HepG2 (cell line): Measurements from ENCODE around the gene PCNX1. TPM values are rescaled to one million over a fixed set of nuclear protein-coding genes. Genes with fewer than 3 reads are reported as not detected.

Experiments
- ATAC-seq: fragments of 200-7000 bp; cut with Tn5 transposase; 3 replicates; pipeline ENCODE4 v1.9.1; 2020; ENCODE audit warnings: mild to moderate bottlenecking, moderate library complexity
- BruUV-seq: library from RNA; stranded (reverse); fragments of 400-500 nt; replicated peaks from 2 replicates; lab custom pipeline; 2021; lab: Mats Ljungman, UMichigan
- CTCF ChIA-PET: fragments of 300-600 bp; formaldehyde crosslinking; extraction: SDS; loops from one replicate; lab custom pipeline; 2021; ENCODE audit warnings: low total read pairs, inconsistent platforms, low intra/inter-chr PET ratio; lab: Yijun Ruan, JAX
- POLR2A ChIA-PET: fragments of 350-600 bp; sonication (Branson Sonifier 250); formaldehyde crosslinking; loops from one replicate; lab custom pipeline; 2020; ENCODE audit warnings: antibody characterized with exemption, inconsistent platforms; lab: Yijun Ruan, JAX
- DNase-seq: peaks from one replicate; pipeline ENCODE4 v3.0.0-alpha.2; 2015; ENCODE audit warnings: low spot score
- FAIRE-seq: peaks from 3 replicates; lab custom pipeline; 2011; peaks lifted over from hg19 to GRCh38; lab: Jason Lieb, UNC
- H2AFZ ChIP-seq: one replicate; pipeline ENCODE4 v1.6.1; 2011; ENCODE audit warnings: low read length, inconsistent platforms
- H3K27ac ChIP-seq: fragments of 300-600 bp; 3 replicates; pipeline ENCODE4 v1.8.0; 2011; ENCODE audit warnings: mixed run types, mild to moderate bottlenecking, mixed read lengths, low read length, inconsistent platforms; ENCODE audit not compliant: insufficient read depth; ENCODE audit errors: extremely low read length
- H3K27me3 ChIP-seq, 2 experiments: fragments of 200-600 bp in 1 of 2; 2 replicates in 1 of 2; 3 replicates in 1 of 2; pipeline versions ENCODE4 v1.6.0 to v1.8.0; 2011; ENCODE audit warnings: low read length in 2 of 2, mild to moderate bottlenecking in 2 of 2, moderate library complexity in 2 of 2, inconsistent platforms in 1 of 2; ENCODE audit not compliant: insufficient read depth in 2 of 2, control insufficient read depth in 1 of 2
- H3K36me3 ChIP-seq, 2 experiments: fragments of 200-600 bp in 1 of 2; replicated peaks in 1 of 2; 2 replicates in 1 of 2; 3 replicates in 1 of 2; pipeline versions ENCODE4 v1.5.1 to v1.8.0; 2011; ENCODE audit warnings: low read length in 2 of 2, inconsistent platforms in 1 of 2; ENCODE audit not compliant: insufficient read depth in 2 of 2, control insufficient read depth in 1 of 2
- H3K4me1 ChIP-seq: 2 replicates; pipeline ENCODE4 v1.5.1; 2012; ENCODE audit warnings: low read length, inconsistent platforms; ENCODE audit not compliant: insufficient read depth
- H3K4me2 ChIP-seq: 2 replicates; pipeline ENCODE4 v1.6.0; 2011; ENCODE audit warnings: low read depth, low read length, inconsistent platforms
- H3K4me3 ChIP-seq, 3 experiments: fragments of 200-600 bp in 1 of 3; sonication (generic), shearing (Covaris generic) in 1 of 3; replicated peaks in 1 of 3; 2 replicates each; pipeline ENCODE4 v1.5.1; 2011 to 2016; ENCODE audit warnings: low read length in 3 of 3, inconsistent platforms in 2 of 3, low read depth in 2 of 3, mild to moderate bottlenecking in 2 of 3, control low read depth in 1 of 3, mixed read lengths in 1 of 3; ENCODE audit not compliant: insufficient read depth in 1 of 3
- H3K79me2 ChIP-seq: one replicate; pipeline ENCODE4 v1.6.1; 2011; ENCODE audit warnings: low read length, inconsistent platforms; ENCODE audit not compliant: insufficient read depth
- H3K9ac ChIP-seq: 2 replicates; pipeline ENCODE4 v1.6.0; 2011; ENCODE audit warnings: mild to moderate bottlenecking, low read depth, low read length, inconsistent platforms; ENCODE audit not compliant: insufficient read depth
- H3K9me3 ChIP-seq: 2 replicates; pipeline ENCODE4 v1.5.1; 2012; ENCODE audit warnings: mild to moderate bottlenecking, low read length
- H4K20me1 ChIP-seq: 2 replicates; pipeline ENCODE4 v1.6.0; 2011; ENCODE audit warnings: inconsistent platforms, mild to moderate bottlenecking, low read length, moderate library complexity; ENCODE audit not compliant: insufficient read depth
- DMAP1 ChIP-seq: IDR thresholded peaks from 2 replicates; pipeline ENCODE4 v1.6.1; 2016
- KDM5A ChIP-seq: fragments of 200-600 bp; sonication (generic); IDR thresholded peaks from 2 replicates; pipeline ENCODE4 v1.7.0; 2018; ENCODE audit warnings: antibody characterized with exemption, mild to moderate bottlenecking, low read length, borderline replicate concordance
- SNAPC2 ChIP-seq: sonication (generic); formaldehyde crosslinking; IDR thresholded peaks from 2 replicates; pipeline ENCODE4 v1.8.1; 2022; ENCODE audit warnings: mild to moderate bottlenecking, missing genetic modification reagents
- ZFP90 ChIP-seq: sonication (generic); formaldehyde crosslinking; IDR thresholded peaks from 2 replicates; pipeline ENCODE4 v1.8.0; 2022; ENCODE audit warnings: missing genetic modification reagents, mild to moderate bottlenecking, inconsistent platforms, borderline replicate concordance
- ZNF280B ChIP-seq: sonication (generic); formaldehyde crosslinking; IDR thresholded peaks from 2 replicates; pipeline ENCODE4 v1.5.0; 2020; ENCODE audit warnings: missing genetic modification reagents, mild to moderate bottlenecking, borderline replicate concordance
- ZNF484 ChIP-seq: sonication (generic); formaldehyde crosslinking; IDR thresholded peaks from 2 replicates; pipeline ENCODE4 v1.5.1; 2020; ENCODE audit warnings: mild to moderate bottlenecking, low read depth, missing genetic modification reagents, borderline replicate concordance
- ZNF619 ChIP-seq: sonication (generic); formaldehyde crosslinking; IDR thresholded peaks from 2 replicates; pipeline ENCODE4 v1.4.0; 2020; ENCODE audit warnings: mild to moderate bottlenecking, missing genetic modification reagents
- ZNF747 ChIP-seq: sonication (generic); formaldehyde crosslinking; IDR thresholded peaks from 2 replicates; pipeline ENCODE4 v1.8.1; 2023; ENCODE audit warnings: missing genetic modification reagents, mild to moderate bottlenecking, borderline replicate concordance
- WGBS: methylation state at CpG from one replicate; pipeline ENCODE4 v1.1.6; 2017; ENCODE audit warnings: low lambda C conversion rate; 5-methylcytosine and 5-hydroxymethylcytosine counted together
- in situ Hi-C: cut with HindIII; loops from 2 replicates; pipeline ENCODE4 v1.10.0; 2017; ENCODE audit warnings: low pct_unique_long_range_greater_than_20kb; ENCODE audit not compliant: extremely low pct_ligation_motif_present
- intact Hi-C: fragments of 100-400 bp; cut with micrococcal nuclease; formaldehyde crosslinking; loops from one replicate; pipeline ENCODE4 v1.10.0; 2022; ENCODE audit not compliant: unreplicated experiment
- polyA plus RNA-seq, 8 experiments: library from polyadenylated mRNA; depleted of rRNA in 3 of 8; stranded (reverse) in 7 of 8; unstranded in 1 of 8; fragments of >200 nt; fragmentation: Illumina TruSeq in 4 of 8; extraction: Trizol in 4 of 8; gene quantifications; 2 replicates each; pipeline versions ENCODE4 v1.2.1 to v1.2.3, GENCODE V29; 2011 to 2016; ENCODE audit warnings: low read depth in 4 of 8, missing spikeins in 1 of 8, mixed read lengths in 1 of 8; ENCODE audit not compliant: insufficient read depth in 1 of 8
- total RNA-seq, 5 experiments: library from RNA; depleted of rRNA; stranded (reverse); fragments of >200 nt; fragmentation: Illumina TruSeq; extraction: Trizol; gene quantifications; 2 replicates each; pipeline ENCODE4 v1.2.3, GENCODE V29; 2016; ENCODE audit warnings: low read depth in 1 of 5

Gene PCNX1
- total and polyA plus RNA-seq, 2 of the 13 experiments (the other 11 are each of a cell fraction or from before 2014, with no cell fraction given) = 24.9 to 30.3 TPM

GRCh38 chr14:71137536-71138447 is 230.5 kb downstream of the PCNX1 start:
- ChIA-PET POLR2A (no interaction called here), CTCF (interaction anchor here (1.9 kb wide), 1 partner anchor 615 kb away, joined by 24 read pairs; no protein-coding TSS in a partner anchor)
- FAIRE-seq = no peak
- no peaks in the 10 kb centered on the region for H3K79me2 ChIP-seq
- no peaks in the 10 kb centered on the region for H3K9me3 ChIP-seq
- DNase-seq = no peak
- H4K20me1 ChIP-seq = no peaks in the 10 kb centered on the region
- in situ Hi-C loops (loop anchor here (5.0 to 10.0 kb wide), 2 partner anchors 267 to 615 kb away; no protein-coding TSS in a partner anchor), intact Hi-C loops (loop anchor here (2.0 to 10.0 kb wide), 2 partner anchors 265 to 717 kb away; no protein-coding TSS in a partner anchor)
- BruUV-seq = no TSS peak
- no peak overlapping the region for H2AFZ ChIP-seq
- WGBS = 13% methylated on average over 5 of the region's 5 CpGs
- H3K27me3 ChIP-seq = no peaks in the 10 kb centered on the region
- H3K27ac ChIP-seq = no peak overlapping the region
- no peak for ATAC-seq
- TF ChIP-seq DMAP1 (no peak), KDM5A (no peak), ZNF484 (CRISPR knock-in tag) (no peak), SNAPC2 (CRISPR knock-in tag) (no peak), ZNF280B (CRISPR knock-in tag) (no peak), ZFP90 (CRISPR knock-in tag) (no peak), ZNF747 (CRISPR knock-in tag) (no peak), ZNF619 (CRISPR knock-in tag) (no peak)
- no peaks in the 10 kb centered on the region for H3K36me3 ChIP-seq
- no peak overlapping the region for H3K9ac ChIP-seq
- H3K4me2 ChIP-seq = no peak overlapping the region
- H3K4me1 ChIP-seq = peaks cover 36% of the 10 kb centered on the region
- H3K4me3 ChIP-seq = no peak overlapping the region
